Right lobe of liver (tissue), 4 donors: ENCODE measurements around the gene PCSK2.

Experiments
- CTCF ChIP-seq, 4 donors: fragments of 200-600 bp in 3 of 4; fragments of 450-650 bp in 1 of 4; IDR thresholded peaks; one replicate each; pipeline versions ENCODE4 v1.5.1 to v1.8.0; 2016 to 2022; ENCODE audit warnings: antibody characterized with exemption in 4 of 4, mild to moderate bottlenecking in 2 of 4
- POLR2A ChIP-seq: fragments of 450-650 bp; IDR thresholded peaks from one replicate; pipeline ENCODE4 v1.6.1; 2017; ENCODE audit warnings: antibody characterized with exemption, mild to moderate bottlenecking
- donor health status: DM: no; HTN: no; CAD: no.
- donor health status: DM: no; HTN: no; CAD: no.
- donor health status: DM: no; HTN: yes; CAD: no.

- TF ChIP-seq CTCF (IDR thresholded peaks at IDR 0.05) = no peak
- no peak for TF ChIP-seq POLR2A
These were observed 68.4 kb downstream of the PCSK2 start for GRCh38 chr20:17295151-17295726.
